ENCODE measurements around the gene TBC1D10B.

TBC1D10B gene

GRCh38 chr16:30357715-30358576 lies 12.3 kb downstream of the TBC1D10B start:
- Histone ChIP-seq H3K36me3 (ENCODE audit: control insufficient read depth, insufficient read depth, low read length) (no peaks in the 10 kb centered on the region), H3K9ac (no peak overlapping the region), H3K4me3 (ENCODE audit: low read depth, low read length) (no peak overlapping the region), H3K4me1 (peaks cover 6% of the 10 kb centered on the region), H3K4me2 (ENCODE audit: low read length) (no peak overlapping the region), H3K9me3 (ENCODE audit: control insufficient read depth, low read length) (no peaks in the 10 kb centered on the region), H3K27me3 (ENCODE audit: control insufficient read depth, insufficient read depth, low read length) (no peaks in the 10 kb centered on the region), H3K27ac (no peak overlapping the region), H3K79me2 (peaks cover 3% of the 10 kb centered on the region), H2AFZ (no peak overlapping the region)
- no peak for TF ChIP-seq CTCF (IDR thresholded peaks at IDR 0.05)

GRCh38 chr16:30357085-30357714 lies 13.1 kb downstream of the TBC1D10B start:
- TF ChIP-seq CTCF (IDR thresholded peaks at IDR 0.05): no peak
- Histone ChIP-seq H2AFZ (no peak overlapping the region), H3K4me2 (ENCODE audit: low read length) (no peak overlapping the region), H3K36me3 (ENCODE audit: control insufficient read depth, insufficient read depth, low read length) (no peaks in the 10 kb centered on the region), H3K9ac (no peak overlapping the region), H3K4me3 (ENCODE audit: low read depth, low read length) (no peak overlapping the region), H3K27ac (no peak overlapping the region), H3K27me3 (ENCODE audit: control insufficient read depth, insufficient read depth, low read length) (no peaks in the 10 kb centered on the region), H3K4me1 (peaks cover 6% of the 10 kb centered on the region), H3K79me2 (peaks cover 3% of the 10 kb centered on the region), H3K9me3 (ENCODE audit: control insufficient read depth, low read length) (no peaks in the 10 kb centered on the region)

- Histone ChIP-seq H3K4me3 (ENCODE audit: low read depth, low read length) (no peak overlapping the region), H3K79me2 (peaks cover 3% of the 10 kb centered on the region), H3K9me3 (ENCODE audit: control insufficient read depth, low read length) (no peaks in the 10 kb centered on the region), H3K36me3 (ENCODE audit: control insufficient read depth, insufficient read depth, low read length) (no peaks in the 10 kb centered on the region), H3K27me3 (ENCODE audit: control insufficient read depth, insufficient read depth, low read length) (no peaks in the 10 kb centered on the region), H3K4me1 (peaks cover 6% of the 10 kb centered on the region), H2AFZ (no peak overlapping the region), H3K27ac (peak overlapping the region; percentile 96), H3K4me2 (ENCODE audit: low read length) (no peak overlapping the region), H3K9ac (no peak overlapping the region)
- TF ChIP-seq CTCF (IDR thresholded peaks at IDR 0.05): no peak
Measured at GRCh38 chr16:30356401-30357084, 13.8 kb downstream of the TBC1D10B start.

- Histone ChIP-seq H3K4me3 (ENCODE audit: low read depth, low read length) (peak overlapping the region; percentile 90), H2AFZ (peak overlapping the region; percentile 82), H3K4me2 (ENCODE audit: low read length) (peak overlapping the region; percentile 87), H3K27me3 (ENCODE audit: control insufficient read depth, insufficient read depth, low read length) (no peaks in the 10 kb centered on the region), H3K36me3 (ENCODE audit: control insufficient read depth, insufficient read depth, low read length) (no peaks in the 10 kb centered on the region), H3K79me2 (peaks cover 3% of the 10 kb centered on the region), H3K27ac (peak overlapping the region; percentile 96), H3K9ac (peak overlapping the region; percentile 13), H3K4me1 (peaks cover 6% of the 10 kb centered on the region), H3K9me3 (ENCODE audit: control insufficient read depth, low read length) (no peaks in the 10 kb centered on the region)
- peak; percentile 1 for TF ChIP-seq CTCF (IDR thresholded peaks at IDR 0.05)
Measured at GRCh38 chr16:30355954-30356308, 14.4 kb downstream of the TBC1D10B start.

All from parathyroid adenoma (tissue), 2 donors.